Neural progenitor cell (in vitro differentiated cells): ENCODE measurements around the gene NALCN. TPM values are rescaled to one million over a fixed set of nuclear protein-coding genes. Genes with fewer than 3 reads are reported as not detected.

Experiments
- DNase-seq: peaks from one replicate; pipeline ENCODE4 v3.0.0-alpha.2; 2016; ENCODE audit warnings: low spot score
- H2AFZ ChIP-seq: fragments of 200-600 bp; sonication (generic); replicated peaks from 2 replicates; pipeline ENCODE4 v1.6.1; 2016; ENCODE audit warnings: antibody characterized with exemption
- H3F3A ChIP-seq: fragments of 200-600 bp; sonication (generic); 2 replicates; pipeline ENCODE4 v1.6.1; 2016; ENCODE audit warnings: antibody characterized with exemption, low read depth
- H3K27ac ChIP-seq: fragments of 200-600 bp; sonication (generic); 2 replicates; pipeline ENCODE4 v1.5.1; 2016; ENCODE audit warnings: mild to moderate bottlenecking
- H3K27me3 ChIP-seq: fragments of 200-600 bp; sonication (generic); 2 replicates; pipeline ENCODE4 v1.6.1; 2016; ENCODE audit warnings: mild to moderate bottlenecking, moderate library complexity
- H3K36me3 ChIP-seq: fragments of 200-600 bp; sonication (generic); 2 replicates; pipeline ENCODE4 v1.5.1; 2016
- H3K4me1 ChIP-seq: fragments of 200-600 bp; sonication (generic); 2 replicates; pipeline ENCODE4 v1.6.1; 2016; ENCODE audit warnings: mixed run types
- H3K4me2 ChIP-seq: fragments of 200-600 bp; sonication (generic); 2 replicates; pipeline ENCODE4 v1.6.1; 2016
- H3K4me3 ChIP-seq: fragments of 200-600 bp; sonication (generic); 2 replicates; pipeline ENCODE4 v1.5.1; 2016
- H3K79me2 ChIP-seq: fragments of 200-600 bp; sonication (generic); 2 replicates; pipeline ENCODE4 v1.6.1; 2016; ENCODE audit warnings: low read depth
- H3K9ac ChIP-seq: fragments of 200-600 bp; sonication (generic); 2 replicates; pipeline ENCODE4 v1.6.1; 2016
- H3K9me3 ChIP-seq: fragments of 200-600 bp; sonication (generic); 2 replicates; pipeline ENCODE4 v1.5.1; 2016; ENCODE audit warnings: low read depth
- H4K20me1 ChIP-seq: fragments of 200-600 bp; sonication (generic); 2 replicates; pipeline ENCODE4 v1.6.1; 2016; ENCODE audit warnings: low read depth
- H3K27ac Mint-ChIP-seq: 3 replicates; pipeline ENCODE4 v1.8.0; 2021; ENCODE audit warnings: mixed read lengths
- H3K27me3 Mint-ChIP-seq: 2 replicates; pipeline ENCODE4 v1.8.0; 2022; ENCODE audit warnings: low read depth, mild to moderate bottlenecking, inconsistent platforms, moderate library complexity, mixed read lengths; ENCODE audit not compliant: insufficient read depth
- H3K36me3 Mint-ChIP-seq: 3 replicates; pipeline ENCODE4 v1.8.0; 2021; ENCODE audit warnings: mixed read lengths
- H3K4me1 Mint-ChIP-seq: 3 replicates; pipeline ENCODE4 v1.8.0; 2021; ENCODE audit warnings: mixed read lengths
- H3K4me3 Mint-ChIP-seq: 3 replicates; pipeline ENCODE4 v1.8.0; 2021; ENCODE audit warnings: mild to moderate bottlenecking, moderate library complexity, mixed read lengths
- H3K9me3 Mint-ChIP-seq: 3 replicates; pipeline ENCODE4 v1.8.0; 2020; ENCODE audit warnings: mixed read lengths
- EZH2 ChIP-seq: fragments of 200-600 bp; sonication (generic); IDR thresholded peaks from 2 replicates; pipeline ENCODE4 v1.6.1; 2017; ENCODE audit warnings: antibody characterized with exemption, mild to moderate bottlenecking, moderate library complexity
- EZH2phosphoT487 ChIP-seq: fragments of 200-600 bp; sonication (generic); IDR thresholded peaks from 2 replicates; pipeline ENCODE4 v1.6.1; 2017; ENCODE audit warnings: antibody characterized with exemption
- total RNA-seq: library from RNA; depleted of rRNA; stranded (reverse); fragments of >200 nt; gene quantifications from 2 replicates; pipeline ENCODE4 v1.2.3, GENCODE V29; 2015; ENCODE audit warnings: low replicate concordance
- TF ChIP-seq, protein P1 (sequence below): fragments of 200-600 bp; sonication (generic); IDR thresholded peaks from 2 replicates; pipeline ENCODE4 v1.5.1; 2017; ENCODE audit warnings: antibody characterized with exemption, mild to moderate bottlenecking

NALCN gene
- total RNA-seq, 1 donor from 2014 or later, result 1.1 TPM

DNA sequence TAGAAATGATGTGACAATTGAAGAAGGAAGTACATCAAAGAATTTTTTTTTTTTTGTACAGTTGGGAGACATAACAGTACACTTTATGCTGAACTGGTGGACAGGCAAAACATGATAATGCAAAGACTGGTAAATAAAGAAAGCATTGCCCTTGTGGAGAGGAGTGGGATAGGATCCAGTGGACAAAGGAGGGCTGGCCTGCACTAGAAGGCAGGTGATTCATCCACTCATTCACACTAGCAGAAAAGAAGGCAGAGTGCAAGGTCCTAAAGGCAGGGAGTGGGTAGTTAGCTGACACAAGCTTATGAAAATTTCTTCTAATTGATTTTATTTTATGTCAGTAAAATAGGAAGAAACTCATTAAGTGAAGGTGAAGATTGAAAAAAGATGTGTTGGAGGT is 17.6 kb upstream of the NALCN start:
- Histone ChIP-seq H3K27me3 (no peaks in the 10 kb centered on the region), H3K4me1 (no peaks in the 10 kb centered on the region), H2AFZ (no peak overlapping the region), H3K9me3 (no peaks in the 10 kb centered on the region), H4K20me1 (no peaks in the 10 kb centered on the region), H3K9ac (no peak overlapping the region), H3K4me2 (no peak overlapping the region), H3K27ac (no peak overlapping the region), H3K79me2 (no peaks in the 10 kb centered on the region), H3K4me3 (no peak overlapping the region), H3K36me3 (no peaks in the 10 kb centered on the region), H3F3A (no peaks in the 10 kb centered on the region)
- Mint-ChIP-seq H3K4me3 (no peak overlapping the region), H3K36me3 (no peaks in the 10 kb centered on the region), H3K27ac (no peak overlapping the region), H3K9me3 (no peaks in the 10 kb centered on the region), H3K4me1 (peaks cover 4% of the 10 kb centered on the region), H3K27me3 (no peaks in the 10 kb centered on the region)
- TF ChIP-seq EZH2, result no peak
- DNase-seq, result no peak

DNA sequence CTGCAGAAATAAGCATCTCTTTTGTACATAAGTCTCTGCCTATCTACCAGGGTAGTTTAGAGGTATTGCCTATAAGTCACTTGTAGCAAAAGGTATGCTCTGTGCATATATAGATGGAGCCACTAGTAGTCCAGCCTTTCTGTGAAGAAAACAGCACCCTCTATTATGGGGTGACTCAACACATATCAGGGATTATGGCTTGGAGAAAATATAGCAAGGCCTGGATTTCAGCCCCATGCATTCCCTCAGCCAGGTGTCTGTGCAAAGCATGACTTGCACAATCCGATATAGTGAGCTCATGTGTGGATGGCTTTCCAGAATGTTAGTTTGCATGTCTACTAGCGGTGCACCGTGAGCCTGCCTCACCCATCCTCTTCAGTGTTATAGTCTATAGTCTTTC is 13.4 kb upstream of the NALCN start:
- Mint-ChIP-seq H3K27me3 (peaks cover 2% of the 10 kb centered on the region), H3K9me3 (peaks cover 2% of the 10 kb centered on the region), H3K27ac (no peak overlapping the region), H3K4me1 (no peaks in the 10 kb centered on the region), H3K4me3 (no peak overlapping the region), H3K36me3 (no peaks in the 10 kb centered on the region)
- no peak for DNase-seq
- TF ChIP-seq EZH2phosphoT487, result no peak
- TF ChIP-seq EZH2, result no peak
- TF ChIP-seq, protein P1, sequence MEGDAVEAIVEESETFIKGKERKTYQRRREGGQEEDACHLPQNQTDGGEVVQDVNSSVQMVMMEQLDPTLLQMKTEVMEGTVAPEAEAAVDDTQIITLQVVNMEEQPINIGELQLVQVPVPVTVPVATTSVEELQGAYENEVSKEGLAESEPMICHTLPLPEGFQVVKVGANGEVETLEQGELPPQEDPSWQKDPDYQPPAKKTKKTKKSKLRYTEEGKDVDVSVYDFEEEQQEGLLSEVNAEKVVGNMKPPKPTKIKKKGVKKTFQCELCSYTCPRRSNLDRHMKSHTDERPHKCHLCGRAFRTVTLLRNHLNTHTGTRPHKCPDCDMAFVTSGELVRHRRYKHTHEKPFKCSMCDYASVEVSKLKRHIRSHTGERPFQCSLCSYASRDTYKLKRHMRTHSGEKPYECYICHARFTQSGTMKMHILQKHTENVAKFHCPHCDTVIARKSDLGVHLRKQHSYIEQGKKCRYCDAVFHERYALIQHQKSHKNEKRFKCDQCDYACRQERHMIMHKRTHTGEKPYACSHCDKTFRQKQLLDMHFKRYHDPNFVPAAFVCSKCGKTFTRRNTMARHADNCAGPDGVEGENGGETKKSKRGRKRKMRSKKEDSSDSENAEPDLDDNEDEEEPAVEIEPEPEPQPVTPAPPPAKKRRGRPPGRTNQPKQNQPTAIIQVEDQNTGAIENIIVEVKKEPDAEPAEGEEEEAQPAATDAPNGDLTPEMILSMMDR, result no peak
- H3K9me3 ChIP-seq, result no peaks in the 10 kb centered on the region
- H3K4me1 ChIP-seq, result no peaks in the 10 kb centered on the region
- H2AFZ ChIP-seq, result no peak overlapping the region
- no peaks in the 10 kb centered on the region for H3K36me3 ChIP-seq
- no peak overlapping the region for H3K27ac ChIP-seq
- no peaks in the 10 kb centered on the region for H3F3A ChIP-seq
- H3K27me3 ChIP-seq, result no peaks in the 10 kb centered on the region
- H3K4me3 ChIP-seq, result no peak overlapping the region
- no peak overlapping the region for H3K4me2 ChIP-seq
- H3K9ac ChIP-seq, result no peak overlapping the region
- H3K79me2 ChIP-seq, result no peaks in the 10 kb centered on the region
- no peaks in the 10 kb centered on the region for H4K20me1 ChIP-seq

DNA sequence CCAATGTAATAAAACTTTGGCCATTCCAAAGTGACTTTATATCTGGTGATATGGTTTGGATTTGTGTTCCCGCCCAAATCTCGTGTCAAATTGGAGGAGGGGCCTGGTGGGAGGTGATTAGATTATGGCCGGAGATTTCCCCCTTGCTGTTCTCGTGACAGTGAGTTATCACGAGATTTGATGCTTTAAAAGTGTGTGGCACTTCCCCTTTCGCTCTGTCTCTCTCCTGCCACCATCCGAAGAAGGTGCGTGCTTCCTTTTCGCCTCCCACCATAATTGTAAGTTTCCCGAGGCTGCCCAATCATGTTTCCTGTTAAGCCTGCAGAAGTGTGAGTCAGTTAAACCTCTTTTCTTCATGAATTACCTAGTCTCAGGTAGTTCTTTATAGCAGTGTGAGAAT is 9.3 kb upstream of the NALCN start:
- no peaks in the 10 kb centered on the region for H3K36me3 ChIP-seq
- no peaks in the 10 kb centered on the region for H3K79me2 ChIP-seq
- no peaks in the 10 kb centered on the region for H3K27me3 ChIP-seq
- TF ChIP-seq EZH2phosphoT487, result no peak
- TF ChIP-seq, protein P1, result no peak
- TF ChIP-seq EZH2, result no peak
- Mint-ChIP-seq H3K9me3 (peaks cover 2% of the 10 kb centered on the region), H3K27ac (no peak overlapping the region), H3K4me3 (no peak overlapping the region), H3K4me1 (peaks cover 2% of the 10 kb centered on the region), H3K27me3 (peaks cover 2% of the 10 kb centered on the region), H3K36me3 (no peaks in the 10 kb centered on the region)
- no peaks in the 10 kb centered on the region for H3K9me3 ChIP-seq
- H2AFZ ChIP-seq, result no peak overlapping the region
- no peak overlapping the region for H3K4me3 ChIP-seq
- no peaks in the 10 kb centered on the region for H4K20me1 ChIP-seq
- H3K27ac ChIP-seq, result no peak overlapping the region
- H3K9ac ChIP-seq, result no peak overlapping the region
- DNase-seq, result no peak
- no peaks in the 10 kb centered on the region for H3F3A ChIP-seq
- no peaks in the 10 kb centered on the region for H3K4me1 ChIP-seq
- no peak overlapping the region for H3K4me2 ChIP-seq

DNA sequence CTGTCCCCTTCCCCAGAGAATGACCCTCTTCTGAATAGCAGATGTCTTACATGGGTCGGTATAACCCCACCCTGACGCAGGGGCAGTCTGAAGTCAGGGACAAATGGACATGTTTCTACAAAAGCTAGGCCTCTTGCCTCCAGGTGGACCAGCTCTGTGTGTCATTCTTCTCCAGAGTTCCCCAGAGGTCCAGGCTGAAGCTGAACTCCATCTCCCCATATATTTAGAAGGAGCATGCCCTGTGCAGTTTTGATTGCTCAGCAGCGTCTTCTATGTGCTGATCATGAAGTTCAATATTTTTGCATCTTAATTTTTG is 8.8 kb upstream of the NALCN start:
- H3K9ac ChIP-seq, result no peak overlapping the region
- no peak overlapping the region for H3K4me3 Mint-ChIP-seq

More for the DNA sequence above, 8.8 kb upstream of the NALCN start:
- no peaks in the 10 kb centered on the region for H4K20me1 ChIP-seq
- DNase-seq, result no peak
- H3K27me3 ChIP-seq, result no peaks in the 10 kb centered on the region
- H3K79me2 ChIP-seq, result no peaks in the 10 kb centered on the region
- Mint-ChIP-seq H3K9me3 (peaks cover 3% of the 10 kb centered on the region), H3K27me3 (peaks cover 2% of the 10 kb centered on the region), H3K27ac (no peak overlapping the region), H3K4me1 (peaks cover 2% of the 10 kb centered on the region), H3K36me3 (no peaks in the 10 kb centered on the region)
- no peaks in the 10 kb centered on the region for H3F3A ChIP-seq
- no peaks in the 10 kb centered on the region for H3K9me3 ChIP-seq
- no peaks in the 10 kb centered on the region for H3K4me1 ChIP-seq
- no peak overlapping the region for H2AFZ ChIP-seq
- no peaks in the 10 kb centered on the region for H3K36me3 ChIP-seq
- no peak for TF ChIP-seq EZH2
- H3K4me3 ChIP-seq, result no peak overlapping the region
- H3K4me2 ChIP-seq, result no peak overlapping the region
- no peak overlapping the region for H3K27ac ChIP-seq
